Iris pigment epithelial cell (primary cell): Measurements from ENCODE around the gene ACBD6.
A peak's percentile ranks its signal among the peaks of the same experiment; 100 is the strongest.
"Not testable (repeated sequence)": the region's sequence is repeated elsewhere in the genome, so short reads cannot be mapped to it uniquely, and the experiment has no call there.

Experiments
- DNase-seq: peaks from one replicate; pipeline ENCODE4 v3.0.0-alpha.2; 2011; ENCODE audit warnings: low read depth

Gene ACBD6, protein sequence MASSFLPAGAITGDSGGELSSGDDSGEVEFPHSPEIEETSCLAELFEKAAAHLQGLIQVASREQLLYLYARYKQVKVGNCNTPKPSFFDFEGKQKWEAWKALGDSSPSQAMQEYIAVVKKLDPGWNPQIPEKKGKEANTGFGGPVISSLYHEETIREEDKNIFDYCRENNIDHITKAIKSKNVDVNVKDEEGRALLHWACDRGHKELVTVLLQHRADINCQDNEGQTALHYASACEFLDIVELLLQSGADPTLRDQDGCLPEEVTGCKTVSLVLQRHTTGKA

DNA sequence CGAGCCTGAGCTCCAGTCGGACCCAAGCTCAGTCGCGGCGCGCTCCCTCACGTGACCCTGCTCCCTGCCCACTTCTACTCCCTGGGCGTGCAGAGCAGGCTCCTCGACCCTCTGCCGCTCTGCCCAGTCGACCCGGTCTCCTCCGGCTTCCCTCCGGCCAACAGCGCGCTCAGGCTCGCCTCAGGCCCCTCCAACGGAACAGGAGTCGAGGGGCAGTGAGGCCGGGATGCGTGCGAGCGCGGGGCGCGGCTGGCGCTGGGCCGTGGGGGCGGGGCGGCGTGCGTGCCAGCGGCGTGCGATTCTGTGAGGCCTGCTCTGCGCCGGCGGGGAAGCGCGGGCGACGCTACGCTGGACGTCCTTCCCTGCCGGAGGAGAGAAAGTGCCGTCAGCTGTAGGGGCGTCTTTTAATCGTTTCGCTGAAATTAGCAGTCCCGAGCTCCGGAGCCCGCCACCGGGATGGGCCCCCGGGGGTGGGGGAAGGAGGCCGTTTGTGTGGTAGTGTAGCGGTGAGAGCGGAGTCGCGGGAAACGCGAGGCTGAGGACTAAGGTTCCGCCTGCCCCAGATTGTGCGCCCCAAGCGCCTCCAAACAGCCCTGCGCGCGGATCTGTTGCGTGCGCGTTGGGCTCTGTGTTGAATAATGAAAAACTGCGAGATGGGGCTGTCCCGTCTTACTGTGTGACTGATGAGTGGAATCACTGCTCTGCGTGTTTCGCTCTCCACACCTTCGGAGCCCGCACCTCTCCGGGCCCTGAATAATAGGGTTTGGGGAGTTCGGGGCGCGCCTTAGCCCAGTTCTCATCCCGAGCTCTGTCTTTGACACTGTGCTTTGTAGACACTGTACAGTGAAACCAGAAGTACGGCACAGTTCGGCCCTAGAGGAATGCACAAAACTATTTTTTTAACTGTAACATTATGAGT, at the start of gene ACBD6:
Gene ACBD6, minus strand, starts transcription at position 217 of the 919 bp plus-strand sequence. CDS start 311 bp downstream, outside the sequence.
- peak; percentile 90 for DNase-seq

DNA sequence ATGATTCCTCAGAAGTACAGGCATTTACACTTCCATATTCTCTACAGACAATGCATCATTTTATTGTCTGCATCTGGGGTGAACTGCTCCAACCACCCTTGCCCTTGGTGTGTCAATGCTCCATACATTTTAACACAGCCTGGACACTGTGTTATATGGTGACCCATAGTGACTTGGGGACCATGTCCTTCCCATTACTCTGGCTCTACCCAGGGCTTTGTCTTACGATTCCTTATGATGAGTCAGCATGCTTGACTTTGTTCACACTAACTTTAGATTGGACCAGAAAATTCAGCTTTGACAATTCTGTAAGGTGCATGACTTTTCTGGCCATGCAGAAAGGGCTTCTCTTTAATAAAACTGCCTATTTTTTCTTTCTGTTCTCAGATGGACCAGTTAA, 49.6 kb upstream of the ACBD6 start:
- no peak for DNase-seq

DNA sequence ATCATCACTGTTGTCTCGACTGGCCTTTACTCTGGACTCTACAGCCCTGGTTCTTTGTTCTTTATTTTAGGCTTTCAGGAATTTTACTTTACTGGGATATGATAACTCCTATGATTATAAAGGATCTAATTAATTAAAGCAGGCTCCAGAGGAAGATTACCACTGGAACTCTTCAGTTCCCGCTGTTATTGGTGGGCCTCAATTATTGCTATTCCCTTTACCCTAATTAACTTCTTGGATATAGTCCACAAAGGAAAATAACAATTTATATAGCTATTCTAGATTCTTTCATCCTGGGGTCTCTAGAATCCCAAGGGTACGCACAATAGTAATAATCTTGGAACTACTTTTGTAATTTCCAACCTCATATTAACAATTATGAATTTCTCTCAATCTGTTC, 47.9 kb upstream of the ACBD6 start:
- no peak for DNase-seq

DNA sequence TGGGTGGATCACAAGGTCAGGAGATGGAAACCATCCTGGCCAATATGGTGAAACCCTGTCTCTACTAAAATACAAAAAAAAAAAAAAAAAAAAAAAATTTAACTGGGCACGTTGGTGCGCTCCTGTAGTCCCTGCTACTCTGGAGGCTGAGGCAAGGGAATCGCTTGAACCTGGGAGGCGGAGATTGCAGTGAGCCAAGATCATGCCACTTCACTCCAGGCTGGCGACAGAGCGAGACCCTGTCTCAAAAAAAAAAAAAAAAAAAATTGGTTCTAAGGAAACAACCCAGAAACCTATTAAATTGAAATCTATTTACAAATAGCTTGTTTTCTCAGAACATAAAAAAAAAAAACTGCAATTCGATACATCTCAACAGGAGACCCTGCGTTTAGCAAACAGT, 47.4 kb upstream of the ACBD6 start:
- not testable (repeated sequence) for DNase-seq

DNA sequence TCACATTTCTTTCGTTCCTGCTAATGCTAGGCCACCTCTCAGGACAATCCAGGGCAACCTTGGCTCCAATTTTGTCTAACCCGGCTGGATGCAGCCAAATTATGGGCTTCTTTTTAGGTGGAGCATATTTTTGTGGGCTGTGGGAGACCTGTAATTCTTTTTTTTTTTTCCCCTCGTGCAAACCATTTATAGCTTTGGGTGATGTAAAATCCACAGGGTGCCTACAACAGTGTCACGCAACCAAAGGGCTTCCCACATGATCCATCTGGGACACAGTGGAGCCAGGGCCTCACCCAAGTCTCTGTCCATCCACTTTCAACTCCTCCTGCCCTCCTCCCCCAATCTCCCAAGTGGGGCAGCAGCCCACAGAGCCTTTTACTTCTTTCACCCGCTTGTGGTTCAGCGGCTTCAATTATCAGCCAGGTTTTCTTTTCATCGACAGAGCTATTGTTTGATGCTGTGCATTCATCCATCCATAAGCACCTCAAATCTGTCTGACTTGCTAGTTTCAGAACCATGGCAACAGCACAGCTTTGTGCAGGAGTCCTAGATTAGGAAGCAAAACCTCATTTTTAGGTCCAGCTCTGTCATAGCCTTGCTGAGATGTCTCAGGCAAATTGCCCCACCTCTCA, 46.4 kb upstream of the ACBD6 start:
- DNase-seq: no peak

DNA sequence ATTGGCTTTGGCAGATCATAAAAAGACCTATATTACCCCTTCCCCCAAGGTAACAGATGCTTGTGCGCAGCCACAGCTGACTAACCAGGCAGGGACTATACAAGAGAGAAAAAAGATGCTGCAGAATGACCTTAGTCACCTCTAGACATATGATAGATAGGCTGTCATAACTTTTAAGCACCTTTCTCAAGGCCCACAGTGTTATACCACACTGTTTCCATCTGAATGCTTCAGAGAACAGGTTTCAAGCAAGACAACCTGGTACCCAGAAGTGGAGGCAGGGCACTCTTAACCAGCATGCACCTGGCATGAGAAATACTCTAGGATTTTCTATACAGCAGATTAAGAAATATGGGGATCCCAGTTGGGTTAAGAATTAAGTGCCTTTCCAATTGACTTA, 43.6 kb upstream of the ACBD6 start:
- no peak for DNase-seq

DNA sequence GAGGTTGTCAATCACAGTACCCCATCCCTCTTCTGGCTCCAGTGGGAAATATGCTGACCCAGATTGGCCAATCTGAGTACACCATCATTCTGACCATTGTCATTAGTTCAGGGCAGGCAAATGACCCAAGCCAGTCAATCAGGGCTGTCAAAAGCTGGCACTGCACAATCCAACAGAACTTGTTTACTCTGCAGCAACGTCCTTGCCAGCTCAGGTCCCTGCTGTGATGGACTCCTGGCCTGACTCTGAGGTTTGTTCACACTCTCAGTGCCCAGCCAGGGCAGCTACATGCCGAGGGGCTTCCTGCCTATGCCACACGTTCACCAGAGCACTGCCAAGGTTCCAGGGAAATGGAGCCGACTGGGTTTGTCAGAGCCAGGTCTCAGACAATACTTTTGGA, 41.7 kb upstream of the ACBD6 start:
- no peak for DNase-seq

DNA sequence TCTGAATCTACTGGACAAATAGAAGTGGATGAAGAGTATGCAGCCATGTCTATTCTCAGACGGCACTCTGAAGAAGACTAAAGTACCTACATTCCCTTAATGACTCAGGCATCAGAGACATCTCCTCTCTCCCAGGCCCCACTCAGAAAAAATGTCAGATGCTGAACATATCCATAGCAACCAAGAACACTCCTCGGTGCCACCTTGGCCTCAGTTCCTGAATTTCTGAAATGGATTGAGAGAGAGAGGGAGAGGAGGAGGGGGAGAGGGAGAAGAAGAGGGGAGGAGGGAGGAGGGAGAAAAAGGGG, 40.4 kb upstream of the ACBD6 start:
- DNase-seq: peak; percentile 53

DNA sequence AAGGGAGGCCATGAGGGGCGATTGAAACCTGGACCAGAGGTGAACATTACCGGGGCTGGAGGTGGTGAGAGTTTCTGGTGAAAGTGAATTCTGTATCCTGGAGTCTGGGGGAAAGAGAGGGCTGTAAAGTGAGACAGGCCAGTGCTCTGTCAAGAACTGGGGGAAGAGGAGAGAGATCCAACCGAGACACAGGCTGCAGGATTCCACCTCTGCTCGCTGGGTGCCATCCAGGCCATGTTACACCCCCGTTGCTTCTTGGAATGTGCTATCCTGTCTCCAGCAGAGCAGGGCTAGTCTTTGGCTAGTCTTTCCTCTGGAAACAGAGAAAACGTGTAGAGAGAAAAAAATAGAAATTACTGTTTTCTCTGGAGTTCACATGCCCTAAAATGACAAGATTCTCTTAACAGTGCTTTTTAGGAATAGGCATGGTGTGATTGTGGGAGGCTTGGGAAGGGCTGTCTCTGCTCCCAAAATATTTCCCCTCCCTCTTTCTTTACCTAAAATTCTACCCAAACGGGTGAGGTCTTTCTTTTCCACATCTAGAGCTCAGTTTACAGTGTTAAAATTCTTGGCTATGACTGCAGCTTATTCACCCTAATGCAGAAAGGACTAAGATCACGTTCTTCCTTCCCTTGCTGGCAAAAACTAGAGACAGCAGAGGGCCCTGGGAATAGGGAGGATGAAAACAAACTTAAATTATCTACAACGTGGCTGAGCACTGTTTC, 39.9 kb upstream of the ACBD6 start:
- no peak for DNase-seq

DNA sequence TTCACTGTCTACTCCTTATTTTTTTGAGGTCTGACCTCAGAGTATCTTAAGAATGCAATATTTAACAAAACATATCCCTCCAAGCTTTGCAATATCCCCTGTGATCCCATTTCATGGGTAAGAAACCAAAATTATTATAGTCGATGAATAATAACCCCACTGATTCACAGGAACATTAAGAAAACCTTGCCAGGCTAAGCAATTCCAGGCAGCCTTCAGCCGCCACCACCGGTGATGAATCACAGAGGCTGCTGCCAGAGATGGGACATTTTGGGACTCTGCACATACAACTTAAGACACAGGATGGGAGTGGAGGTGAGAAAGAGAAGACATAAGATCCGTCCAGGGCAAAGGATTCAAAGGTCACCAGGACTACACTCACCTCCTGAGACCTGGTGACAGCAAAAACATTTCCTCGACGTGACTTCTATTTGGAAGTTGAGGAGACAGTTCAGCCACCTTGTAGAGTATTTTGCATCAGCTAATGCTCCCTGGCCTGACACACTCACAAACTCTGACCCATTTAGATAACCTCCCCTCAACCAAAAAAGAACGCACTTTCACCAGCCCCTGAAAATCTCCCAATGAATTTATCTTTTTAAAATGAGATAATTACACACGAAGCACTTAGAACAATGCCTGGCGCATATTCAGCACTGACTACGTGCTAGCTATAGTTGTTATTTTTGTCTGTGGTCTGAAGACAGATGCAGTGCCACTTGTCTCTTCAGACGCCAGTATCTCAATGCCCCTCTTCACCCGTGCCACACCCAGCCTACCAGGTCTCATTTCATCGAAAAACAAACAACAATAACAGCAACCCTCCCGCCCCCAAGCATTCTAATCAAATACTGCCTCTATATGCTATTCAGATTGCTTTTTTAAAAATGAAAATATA, 38.6 kb upstream of the ACBD6 start:
- DNase-seq: no peak

DNA sequence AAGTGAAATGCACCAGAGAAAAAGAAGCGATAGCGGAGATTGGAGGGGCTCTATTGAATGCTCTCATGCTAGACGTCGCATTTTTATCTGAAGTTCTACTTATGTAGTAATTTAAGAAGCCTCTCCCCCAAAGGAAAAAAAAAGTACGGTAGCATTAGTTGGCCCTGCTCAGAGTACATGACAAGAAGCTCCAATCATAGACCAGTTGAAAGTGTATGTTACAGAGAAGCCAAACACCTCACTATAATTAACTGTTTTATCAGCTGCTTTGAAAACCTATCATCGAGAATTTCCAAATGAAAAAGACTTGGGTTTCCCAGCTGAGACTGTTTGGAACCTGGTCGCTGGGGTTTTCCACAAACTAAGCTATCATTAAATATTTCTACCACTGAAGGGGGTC, 36.8 kb upstream of the ACBD6 start:
- no peak for DNase-seq

DNA sequence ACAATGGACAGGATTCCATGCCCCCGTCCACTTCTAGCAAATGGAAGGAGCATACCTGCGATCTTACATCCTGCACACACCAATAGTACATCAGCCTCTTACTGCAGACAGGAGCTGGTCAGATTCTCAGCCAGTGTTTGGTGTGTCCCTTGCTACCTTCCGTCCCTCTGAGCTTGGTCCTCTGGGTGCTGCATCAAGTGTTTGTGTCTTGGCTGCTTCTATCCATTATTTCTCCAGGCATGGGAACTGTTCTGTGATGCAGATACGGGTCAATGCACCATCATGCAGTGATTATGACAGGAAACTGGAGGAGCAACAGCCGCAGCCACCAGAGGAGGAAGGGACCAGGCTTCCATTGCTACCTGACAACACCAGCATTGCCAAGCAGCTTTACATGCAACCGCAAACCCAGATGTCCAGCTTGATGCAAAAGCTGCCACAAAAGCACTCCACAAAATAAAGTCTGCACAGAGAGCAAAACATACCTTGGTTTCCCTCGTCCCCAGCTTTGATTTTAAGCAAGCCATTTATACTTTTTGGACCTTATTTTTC, 34.5 kb upstream of the ACBD6 start:
- no peak for DNase-seq

DNA sequence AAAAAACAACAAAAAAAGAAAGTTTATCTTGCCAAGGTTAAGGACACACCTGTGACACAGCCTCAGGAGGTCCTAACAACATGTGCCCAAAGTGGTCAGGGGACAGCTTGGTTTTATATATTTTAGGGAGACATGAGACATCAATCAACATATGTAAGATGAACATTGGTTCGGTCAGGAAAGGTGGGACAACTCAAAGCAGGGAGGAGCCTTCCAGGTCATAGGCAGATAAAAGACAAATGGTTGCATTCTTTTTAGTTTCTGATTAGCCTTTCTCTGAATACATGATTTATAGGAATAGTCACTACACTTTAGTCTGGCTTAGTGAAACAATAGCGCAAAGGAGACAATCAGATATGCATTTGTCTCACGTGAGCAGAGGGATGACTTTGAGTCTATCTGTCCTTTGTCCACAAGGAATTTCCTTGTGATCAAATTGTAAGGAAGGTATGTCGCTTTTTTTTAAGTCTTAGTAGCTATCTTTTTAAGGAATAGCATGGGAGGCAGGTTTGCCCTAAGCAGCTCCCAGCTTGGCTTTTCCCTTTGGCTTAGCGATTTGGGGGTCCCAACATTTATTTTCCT, 33.1 kb upstream of the ACBD6 start:
- no peak for DNase-seq

DNA sequence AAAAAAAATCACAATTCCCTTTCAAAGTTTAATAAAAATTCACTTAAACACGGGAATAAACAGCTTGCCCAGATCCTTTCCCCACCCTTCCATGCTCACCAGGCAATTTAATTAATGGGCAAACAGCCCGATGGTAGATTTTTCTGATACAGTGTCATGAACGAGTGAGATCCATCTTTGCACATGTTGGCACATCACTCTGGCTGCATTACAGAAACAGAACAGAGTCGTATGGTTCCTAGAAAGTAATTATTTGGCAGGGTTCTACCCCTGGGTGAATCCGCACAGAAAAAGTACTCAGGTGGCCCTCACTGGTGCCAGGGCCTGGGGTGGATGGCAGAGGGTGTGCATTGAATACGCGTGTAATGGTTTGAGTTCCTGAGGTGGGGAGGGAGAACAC, 31.8 kb upstream of the ACBD6 start:
- DNase-seq: no peak

DNA sequence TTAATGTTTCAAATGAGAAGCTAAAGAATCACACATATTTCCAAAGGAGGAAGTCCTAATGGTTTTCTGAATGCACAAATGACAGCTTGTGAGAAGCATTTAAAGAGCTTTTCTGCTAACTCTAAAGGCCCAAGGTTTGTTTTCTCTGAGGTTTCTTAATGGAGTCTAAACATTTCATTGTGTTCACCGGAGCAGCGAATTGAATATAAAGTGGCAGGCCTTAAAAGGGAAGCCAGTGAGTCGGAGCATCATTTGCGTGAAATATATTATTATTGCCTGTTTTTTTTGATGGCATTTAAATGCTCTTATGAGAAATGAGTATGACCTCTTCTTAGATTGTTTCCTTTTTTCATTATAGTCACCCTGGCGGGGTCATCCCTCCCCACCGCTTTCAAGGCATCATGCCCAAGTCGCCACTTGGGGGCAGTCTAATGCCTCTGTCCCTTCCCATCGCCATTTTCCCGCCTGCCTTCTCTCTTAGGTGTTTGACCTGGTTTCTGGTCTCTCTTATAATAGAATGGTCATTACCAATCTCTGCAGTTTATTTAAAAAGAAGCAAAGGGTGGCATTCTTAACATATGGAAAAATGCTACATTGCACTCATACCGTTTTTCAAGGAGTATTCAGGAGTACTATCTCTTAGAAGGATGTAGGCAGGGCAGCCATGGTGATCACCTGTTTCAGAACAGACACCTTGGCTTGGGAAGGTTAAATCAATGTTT, 31.1 kb upstream of the ACBD6 start:
- DNase-seq: peak; percentile 62

DNA sequence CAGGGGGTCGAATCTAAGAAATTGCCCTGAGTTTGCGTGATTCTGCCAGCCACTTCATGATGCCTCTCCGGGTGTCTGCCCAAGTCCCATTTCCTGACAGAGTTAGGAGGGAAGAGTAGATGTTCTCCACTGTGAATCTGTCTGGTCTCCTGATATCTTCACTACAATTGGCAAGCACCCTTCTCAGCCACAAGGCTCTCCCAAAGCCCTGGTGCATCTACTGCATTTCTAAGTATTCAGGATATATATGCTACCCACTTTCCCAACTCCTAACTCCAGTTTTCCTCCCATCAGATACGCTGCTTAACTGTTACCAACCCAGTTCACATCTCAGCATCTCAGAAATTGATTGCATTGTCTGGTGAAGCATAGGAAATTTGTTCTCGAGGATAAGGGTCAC, 30.5 kb upstream of the ACBD6 start:
- no peak for DNase-seq

DNA sequence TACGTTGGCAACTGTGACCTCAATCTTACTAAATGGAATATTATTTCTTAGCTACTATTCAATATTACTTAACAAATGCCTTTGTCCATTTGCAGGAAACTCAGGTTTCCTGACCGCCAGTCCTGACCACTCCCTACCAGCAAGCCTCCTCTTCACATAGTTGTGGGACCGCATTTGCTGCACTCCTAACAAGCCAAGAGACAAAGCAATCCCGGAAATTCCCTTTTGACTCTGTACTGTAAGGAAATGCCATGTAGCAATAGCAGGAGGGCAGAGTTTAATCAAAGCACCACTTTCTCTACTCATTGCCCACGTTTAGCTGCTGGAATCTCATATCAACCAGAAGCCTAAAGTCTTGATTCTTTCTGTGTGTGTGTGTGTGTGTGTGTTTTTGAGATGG, 28.1 kb upstream of the ACBD6 start:
- peak; percentile 93 for DNase-seq

DNA sequence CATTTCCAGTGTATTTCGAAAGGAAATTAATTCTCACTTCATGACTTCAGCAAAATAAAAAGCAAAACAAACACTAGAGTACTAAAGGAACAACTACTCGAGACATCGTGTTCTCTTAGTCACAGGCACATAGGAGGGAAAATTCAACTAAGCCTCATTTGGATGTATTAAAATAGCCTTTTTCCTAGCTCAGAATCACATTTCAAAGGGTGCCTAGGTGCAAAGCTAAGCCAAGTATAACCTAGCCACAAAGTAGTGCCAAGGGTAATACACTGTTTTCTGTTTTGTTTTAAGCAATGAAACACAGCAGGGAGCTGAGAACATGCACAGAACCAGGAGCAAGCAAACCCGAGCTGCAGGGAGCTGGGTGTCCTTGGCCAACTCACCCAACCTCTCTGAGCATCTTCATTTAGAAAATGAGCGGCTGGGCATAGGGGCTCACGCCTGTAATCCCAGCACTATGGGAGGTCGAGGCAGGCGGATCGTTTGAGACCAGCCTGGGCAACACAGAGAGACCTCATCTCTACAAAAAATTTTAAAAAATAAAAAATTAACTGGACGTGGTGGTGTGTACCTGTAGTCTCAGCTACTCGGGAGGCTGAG, 26.6 kb upstream of the ACBD6 start:
- peak; percentile 39 for DNase-seq

DNA sequence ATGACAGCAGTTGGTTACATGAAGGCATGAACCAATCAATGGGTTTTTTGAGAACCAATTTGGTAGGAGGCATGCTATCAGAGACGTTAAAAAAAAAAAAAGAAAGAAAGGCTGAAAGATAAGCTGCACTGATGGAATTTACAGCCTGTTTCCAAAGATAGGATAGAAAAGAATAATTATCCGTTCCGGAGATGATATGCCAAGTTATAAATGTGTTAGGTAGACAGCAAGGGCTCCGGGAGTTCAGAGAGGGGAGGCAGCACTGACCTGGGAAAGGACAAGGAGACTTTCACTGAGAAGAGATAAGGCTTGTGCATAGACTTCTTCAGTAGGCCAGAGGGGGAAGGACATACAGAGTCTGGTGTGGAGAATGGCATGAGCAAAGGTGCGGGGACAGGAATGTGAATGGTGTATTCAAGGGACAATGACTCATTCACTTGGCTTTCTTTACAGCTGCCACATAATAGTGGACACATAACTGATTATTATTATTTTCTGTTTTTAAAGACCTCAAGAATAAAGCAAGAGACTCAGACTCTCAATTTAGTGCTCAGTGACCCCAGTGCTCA, 24.8 kb upstream of the ACBD6 start:
- DNase-seq: peak; percentile 65
